ENCODE data around the gene RPL10.

The RPL10 gene

DNA sequence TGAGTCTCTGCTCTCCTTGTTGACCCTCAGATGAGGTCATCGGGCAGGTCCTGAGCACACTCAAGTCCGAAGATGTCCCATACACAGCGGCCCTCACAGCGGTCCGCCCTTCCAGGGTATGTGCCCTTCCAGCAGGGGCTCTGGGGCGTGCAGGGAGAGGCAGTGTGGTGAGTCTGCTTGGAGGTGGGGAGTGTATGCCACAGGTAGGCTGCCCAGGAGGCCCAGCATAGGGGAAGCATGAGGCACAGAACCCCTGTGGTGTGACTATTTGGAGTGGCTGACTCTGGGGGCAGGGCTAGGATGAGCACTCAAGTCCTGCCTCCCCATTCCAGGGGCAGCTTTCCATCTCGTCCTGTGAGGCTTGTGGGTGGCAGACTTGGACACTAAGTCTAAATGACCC lies 35.4 kb downstream of the RPL10 start:
- no peak for DNase-seq

DNA sequence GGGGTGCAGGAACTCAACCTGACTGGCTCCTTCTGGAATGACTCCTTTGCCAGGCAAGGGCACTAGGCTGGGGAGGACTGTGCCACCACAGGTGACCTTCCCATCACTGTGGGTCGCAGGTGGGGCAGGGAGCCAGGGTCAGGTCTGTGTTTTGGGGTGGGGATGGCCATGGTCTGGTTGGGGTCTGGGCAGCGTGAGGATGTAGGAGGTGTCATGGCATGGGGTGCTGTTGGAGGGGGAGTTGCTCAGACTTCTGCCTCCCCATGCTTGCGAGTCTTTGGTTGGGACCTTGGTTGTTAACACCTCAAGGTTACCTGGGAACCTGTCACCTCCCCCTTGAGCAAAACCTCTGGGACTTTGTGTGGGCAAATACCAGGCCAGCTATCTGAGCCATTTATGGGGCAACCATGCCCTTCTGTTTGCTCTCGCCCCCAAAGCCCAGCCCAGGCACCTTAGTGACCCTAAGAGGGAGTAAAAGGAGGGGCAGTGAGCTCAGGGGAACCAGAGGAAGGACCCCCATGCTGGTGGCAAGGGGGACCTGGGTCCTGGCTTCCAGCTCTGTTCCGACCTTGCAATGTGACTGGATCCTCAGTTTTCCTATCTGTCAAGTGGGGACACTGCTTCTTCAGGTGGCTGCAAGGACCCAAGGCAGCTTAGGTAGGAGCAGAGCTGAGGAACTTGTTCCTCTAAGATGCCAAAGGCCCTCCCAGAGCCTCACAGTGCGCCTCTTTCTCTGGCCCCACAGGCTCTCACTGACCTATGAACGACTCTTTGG lies 36.4 kb downstream of the RPL10 start:
- DNase-seq: no peak

DNA sequence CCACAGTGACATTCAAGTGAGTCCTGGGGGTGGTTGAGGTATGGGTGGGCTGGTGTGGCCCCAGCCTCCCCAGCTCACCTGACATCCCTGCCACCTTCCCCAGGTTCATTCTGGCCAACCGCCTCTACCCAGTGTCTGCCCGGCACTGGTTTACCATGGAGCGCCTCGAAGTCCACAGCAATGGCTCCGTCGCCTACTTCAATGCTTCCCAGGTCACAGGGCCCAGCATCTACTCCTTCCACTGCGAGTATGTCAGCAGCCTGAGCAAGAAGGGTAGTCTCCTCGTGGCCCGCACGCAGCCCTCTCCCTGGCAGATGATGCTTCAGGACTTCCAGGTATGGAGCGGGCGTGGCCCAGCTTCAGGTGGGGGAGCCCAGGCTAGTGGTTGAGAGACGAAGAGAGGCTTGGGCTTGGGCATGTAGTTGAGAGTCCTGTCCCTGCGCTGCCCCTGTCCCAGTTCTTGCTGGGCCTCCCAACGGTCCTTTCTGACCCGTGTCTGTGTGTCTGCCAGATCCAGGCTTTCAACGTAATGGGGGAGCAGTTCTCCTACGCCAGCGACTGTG lies 37.1 kb downstream of the RPL10 start:
- no peak for DNase-seq

DNA sequence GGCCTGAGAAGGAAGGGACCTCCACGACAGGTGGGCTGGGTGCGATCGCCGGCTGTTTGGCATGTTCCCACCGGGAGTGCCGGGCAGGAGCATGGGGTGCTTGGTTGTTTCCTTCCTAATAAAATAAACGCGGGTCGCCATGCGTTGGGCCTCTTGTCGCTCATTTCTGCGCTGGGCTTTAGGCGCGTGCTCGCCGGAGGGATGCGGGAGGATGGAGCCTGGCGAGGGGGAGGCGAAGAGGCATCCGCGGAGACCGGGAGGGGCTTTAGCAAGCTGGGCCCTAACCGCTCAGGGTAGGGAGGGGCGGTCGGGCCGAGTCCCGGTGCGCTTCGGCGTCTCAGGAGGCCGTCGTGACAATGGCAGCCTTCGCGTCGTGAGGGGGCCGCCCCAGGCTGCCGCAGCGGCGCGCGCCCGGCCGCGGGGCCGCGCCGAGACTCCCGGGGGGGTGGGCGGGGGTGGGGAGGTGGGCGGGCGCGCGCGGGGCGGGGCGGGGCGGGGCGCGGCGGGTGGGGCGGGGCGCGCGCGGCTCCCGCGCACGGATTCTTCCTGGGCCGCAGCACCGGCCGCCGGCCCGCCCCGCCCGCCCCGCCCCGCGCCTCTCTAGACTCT lies 38.3 kb downstream of the RPL10 start:
- DNase-seq: no peak

DNA sequence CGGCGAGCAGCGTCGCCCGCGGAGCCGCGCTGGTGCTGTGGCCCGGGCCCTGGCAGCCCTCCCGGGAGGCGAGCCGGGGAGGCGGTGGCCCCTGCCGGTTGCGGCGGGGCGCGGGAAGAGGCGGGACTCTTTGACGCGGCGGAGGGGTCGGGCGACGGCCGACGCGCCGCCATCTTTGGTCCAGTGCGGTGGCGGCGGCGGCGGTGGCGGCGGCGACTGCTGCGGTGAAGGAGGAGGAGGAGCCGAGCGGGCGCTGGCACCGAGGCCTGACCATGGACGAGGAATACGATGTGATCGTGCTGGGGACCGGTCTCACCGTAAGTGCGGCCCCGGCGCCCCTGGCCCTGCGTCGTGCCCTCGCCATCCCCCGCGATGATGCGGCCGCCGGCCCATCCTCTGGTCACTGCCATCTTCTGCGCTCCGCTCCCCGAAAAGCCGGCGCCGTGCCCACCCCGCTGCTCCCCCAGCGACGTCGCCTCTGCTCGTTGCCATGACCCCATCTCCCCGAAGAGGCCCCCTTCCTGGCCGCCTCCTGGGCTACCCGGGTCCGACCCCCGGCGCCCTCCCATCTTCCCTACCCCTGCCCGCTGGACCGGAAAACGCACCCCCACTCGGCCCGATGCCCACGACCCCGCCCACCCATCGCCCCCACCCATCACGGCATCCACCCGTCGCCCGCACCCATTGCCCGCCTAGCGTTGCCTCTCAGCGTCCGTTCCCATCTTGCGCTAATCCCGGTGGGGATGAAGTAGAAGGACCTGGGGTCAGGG lies 39.0 kb downstream of the RPL10 start, which contains the start of gene GDI1:
GDI1 (plus strand) TSS at position 172 of the 770 bp plus-strand sequence; CDS start at position 273, 101 bp downstream.
- DNase-seq: peak in 1 of 2 experiments; percentile 16

DNA sequence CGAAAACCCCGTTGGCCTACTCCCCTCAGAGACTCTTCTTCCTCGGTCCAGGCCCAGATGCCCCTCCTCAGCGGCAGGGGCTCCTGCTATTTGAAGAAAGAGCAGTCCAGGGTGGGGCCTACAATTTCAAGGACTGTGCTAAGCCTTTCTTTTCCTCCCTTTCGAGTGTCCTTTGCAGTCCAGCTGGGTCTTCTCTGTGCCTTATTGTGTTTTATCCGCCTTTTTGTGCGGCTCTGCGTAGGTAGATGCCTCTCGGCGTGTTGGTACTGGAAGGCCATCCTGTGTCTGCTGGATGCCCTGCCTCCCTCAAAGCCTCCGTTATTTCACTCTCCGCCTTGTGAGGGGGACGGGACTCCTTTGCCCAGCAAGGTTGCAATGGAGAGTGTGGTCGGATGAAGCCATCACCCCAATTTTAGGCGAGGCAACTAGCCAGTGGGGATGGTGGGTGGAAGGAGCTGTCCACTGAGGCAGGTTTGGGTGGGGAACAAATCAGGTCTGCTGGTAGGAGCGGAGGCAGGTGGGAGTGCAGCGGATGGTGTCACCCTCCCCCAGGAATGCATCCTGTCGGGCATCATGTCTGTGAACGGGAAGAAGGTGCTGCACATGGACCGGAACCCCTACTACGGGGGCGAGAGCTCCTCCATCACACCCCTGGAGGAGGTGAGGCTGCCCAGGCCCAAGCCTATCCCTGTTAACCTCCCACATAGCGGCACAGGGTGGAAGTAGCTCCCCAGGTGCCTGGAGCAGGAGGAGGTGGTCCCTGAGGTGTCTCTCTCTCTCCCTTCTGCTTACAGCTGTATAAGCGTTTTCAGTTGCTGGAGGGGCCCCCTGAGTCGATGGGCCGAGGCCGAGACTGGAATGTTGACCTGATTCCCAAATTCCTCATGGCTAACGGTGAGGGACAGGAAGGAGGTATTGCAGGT lies 40.1 kb downstream of the RPL10 start:
- DNase-seq: no peak

DNA sequence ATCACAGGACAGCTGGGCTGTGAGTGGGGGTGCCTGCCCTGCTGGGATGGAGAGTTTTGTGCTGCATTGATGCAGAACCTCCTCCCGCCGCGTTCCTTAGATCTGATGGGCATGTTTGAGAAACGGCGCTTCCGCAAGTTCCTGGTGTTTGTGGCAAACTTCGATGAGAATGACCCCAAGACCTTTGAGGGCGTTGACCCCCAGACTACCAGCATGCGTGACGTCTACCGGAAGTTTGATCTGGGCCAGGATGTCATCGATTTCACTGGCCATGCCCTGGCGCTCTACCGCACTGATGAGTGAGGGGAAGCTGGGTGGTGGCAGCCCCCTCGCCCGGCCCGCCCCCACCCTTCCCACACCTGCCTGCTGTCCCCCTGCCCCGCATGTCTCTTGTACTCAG lies 41.7 kb downstream of the RPL10 start:
- no peak for DNase-seq

DNA sequence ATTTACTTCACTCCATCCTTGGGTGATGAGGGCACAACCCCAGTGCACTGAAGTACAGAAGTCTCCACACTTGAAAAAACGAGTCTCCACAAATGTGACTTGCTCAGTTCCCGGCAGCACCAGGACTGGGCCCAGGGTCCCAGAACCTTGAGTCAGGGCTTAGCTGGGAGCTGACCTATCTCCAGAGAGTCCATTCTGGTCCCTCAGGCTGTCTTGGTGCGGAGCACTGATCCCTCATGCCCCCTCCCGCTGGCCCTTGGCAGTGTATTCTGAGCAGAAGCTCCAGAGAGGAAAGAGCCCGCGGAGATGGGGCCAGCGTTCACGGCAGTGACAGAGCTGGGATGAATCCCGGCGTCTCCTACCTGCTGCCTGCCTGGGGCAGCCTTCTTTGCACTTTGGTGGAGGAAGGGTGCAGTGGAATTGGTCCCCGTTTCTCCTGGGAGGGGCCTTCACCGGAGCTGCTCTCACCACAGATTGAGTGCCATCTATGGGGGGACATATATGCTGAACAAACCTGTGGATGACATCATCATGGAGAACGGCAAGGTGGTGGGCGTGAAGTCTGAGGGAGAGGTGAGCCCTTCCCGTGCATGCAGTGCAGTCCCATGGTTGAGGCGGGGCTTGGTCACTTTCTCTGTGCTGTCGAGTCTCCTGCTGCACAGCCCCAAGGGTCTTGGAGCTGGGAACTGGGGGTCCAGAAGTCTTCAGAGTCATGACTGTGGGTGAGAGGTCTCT lies 42.6 kb downstream of the RPL10 start:
- DNase-seq: no peak

DNA sequence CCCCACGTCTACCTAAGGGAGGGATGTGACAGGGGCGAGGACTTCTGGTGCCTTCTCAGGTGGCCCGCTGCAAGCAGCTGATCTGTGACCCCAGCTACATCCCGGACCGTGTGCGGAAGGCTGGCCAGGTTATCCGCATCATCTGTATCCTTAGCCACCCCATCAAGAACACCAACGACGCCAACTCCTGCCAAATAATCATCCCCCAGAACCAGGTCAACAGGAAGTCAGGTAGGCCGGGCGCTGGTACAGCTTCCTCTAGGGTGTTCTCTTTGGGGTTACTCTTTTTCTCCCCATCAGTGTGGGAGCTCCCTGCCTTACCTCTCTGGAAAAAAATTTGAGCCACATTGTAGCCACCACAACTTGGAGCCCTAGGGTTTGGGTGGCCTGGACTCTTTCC lies 43.4 kb downstream of the RPL10 start:
- no peak for DNase-seq

DNA sequence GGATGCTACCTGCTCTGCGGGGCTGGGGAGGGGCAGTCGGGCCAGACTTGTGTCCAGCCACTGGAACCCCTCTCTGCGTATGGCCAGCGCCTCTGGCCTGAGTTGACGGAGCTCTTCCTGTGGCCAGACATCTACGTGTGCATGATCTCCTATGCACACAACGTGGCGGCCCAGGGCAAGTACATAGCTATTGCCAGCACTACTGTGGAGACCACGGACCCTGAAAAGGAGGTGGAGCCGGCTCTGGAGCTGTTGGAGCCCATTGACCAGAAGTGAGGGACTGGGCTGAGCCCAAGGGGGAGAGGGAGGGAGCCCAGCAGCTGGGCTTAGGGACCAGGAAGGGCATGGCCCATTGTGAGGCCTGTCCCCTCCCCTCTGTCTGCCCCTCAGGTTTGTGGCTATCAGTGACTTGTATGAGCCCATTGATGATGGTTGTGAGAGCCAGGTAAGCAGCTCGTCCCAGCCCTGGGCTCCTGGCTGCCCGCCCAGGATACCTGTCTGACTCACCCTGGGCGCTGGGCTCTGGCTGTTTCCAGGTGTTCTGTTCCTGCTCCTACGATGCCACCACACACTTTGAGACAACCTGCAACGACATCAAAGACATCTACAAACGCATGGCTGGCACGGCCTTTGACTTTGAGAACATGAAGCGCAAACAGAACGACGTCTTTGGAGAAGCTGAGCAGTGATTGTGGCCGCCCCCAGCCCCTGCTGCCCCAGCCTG lies 44.0 kb downstream of the RPL10 start:
- DNase-seq: no peak

DNA sequence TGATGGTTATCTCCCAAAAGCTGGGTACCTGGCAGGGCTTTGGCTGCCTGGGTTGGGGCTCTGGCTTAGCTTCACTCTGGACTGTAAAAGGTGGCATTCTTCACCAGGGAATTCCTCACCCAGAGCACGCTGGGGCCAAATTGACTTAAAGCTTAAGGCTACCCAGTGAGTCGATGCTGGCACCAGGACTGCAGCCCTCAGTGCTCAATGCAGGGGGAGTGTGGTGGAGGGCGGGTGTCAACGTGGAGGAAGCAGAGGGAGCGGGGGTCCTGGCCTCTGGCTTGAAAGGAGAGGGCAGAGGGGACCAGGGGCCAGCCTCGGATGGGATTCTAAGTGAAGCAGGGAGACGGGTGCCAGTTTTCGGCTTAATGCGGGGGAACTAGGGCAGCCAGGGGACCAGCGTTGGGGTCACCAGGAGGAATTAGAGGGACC lies 45.3 kb downstream of the RPL10 start:
- peak in 1 of 2 experiments; percentile 30 for DNase-seq

DNA sequence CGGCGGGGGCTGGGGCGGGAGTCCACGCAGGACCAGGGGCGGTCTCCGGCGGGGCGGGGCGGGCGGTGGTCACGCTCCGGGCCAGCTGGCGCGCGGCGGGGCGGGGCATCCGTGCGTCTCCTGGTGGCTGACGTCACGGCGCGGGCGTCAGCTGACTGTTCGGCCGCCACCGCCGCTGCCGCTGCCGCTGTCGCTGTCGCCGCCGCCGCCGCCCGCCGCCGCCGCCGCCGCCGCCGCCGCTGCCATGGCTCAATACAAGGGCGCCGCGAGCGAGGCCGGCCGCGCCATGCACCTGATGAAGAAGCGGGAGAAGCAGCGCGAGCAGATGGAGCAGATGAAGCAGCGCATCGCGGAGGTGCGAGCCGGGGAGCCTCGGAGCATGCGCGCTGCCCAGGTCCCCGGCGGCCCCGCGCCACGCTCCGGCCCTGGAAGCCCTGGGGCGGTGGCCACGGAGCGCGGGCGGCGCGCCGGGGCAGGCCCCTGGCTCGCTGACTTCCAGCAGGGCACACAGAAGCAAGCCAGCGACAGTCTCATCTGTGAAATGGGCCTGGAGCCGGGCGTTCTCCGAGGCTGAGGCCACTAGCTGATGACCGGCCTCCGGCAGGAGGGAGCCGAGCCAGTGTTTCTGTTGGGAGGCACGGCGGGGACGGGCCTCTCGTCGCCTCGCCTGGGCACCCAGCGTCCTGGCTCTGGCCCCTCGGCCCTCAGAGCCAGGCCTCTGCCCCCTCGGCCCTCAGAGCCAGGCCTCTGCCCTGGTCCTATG lies 46.0 kb downstream of the RPL10 start, which contains the start of gene FAM50A:
FAM50A (plus strand) TSS at position 150 of the 763 bp plus-strand sequence; CDS start at position 245, 95 bp downstream.
- DNase-seq: peak in 1 of 2 experiments; percentile 54

DNA sequence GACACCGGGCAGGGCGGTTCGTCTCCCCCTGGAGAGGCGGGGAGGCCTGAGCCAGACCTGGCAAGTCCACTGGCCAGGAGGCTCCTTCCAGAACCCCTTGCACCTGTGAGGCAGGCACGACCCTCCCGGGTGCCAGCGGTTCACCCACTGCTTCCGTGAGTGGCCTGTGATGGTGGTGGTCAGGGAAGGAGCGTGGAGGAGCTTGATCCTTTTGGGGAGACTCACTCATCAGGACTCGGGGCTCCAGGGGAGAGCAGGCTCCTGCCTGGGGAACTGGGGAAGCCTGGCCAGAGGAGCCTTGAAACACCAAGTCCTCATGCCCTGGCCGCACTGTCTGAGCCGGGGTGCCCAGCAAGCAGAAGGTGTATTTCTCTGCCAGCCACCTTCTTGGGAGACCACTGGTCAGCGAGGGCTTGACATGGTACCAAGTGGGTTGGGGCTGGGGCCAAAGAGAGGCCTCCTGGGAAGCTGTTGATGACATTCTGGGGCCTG lies 46.6 kb downstream of the RPL10 start:
- no peak for DNase-seq

DNA sequence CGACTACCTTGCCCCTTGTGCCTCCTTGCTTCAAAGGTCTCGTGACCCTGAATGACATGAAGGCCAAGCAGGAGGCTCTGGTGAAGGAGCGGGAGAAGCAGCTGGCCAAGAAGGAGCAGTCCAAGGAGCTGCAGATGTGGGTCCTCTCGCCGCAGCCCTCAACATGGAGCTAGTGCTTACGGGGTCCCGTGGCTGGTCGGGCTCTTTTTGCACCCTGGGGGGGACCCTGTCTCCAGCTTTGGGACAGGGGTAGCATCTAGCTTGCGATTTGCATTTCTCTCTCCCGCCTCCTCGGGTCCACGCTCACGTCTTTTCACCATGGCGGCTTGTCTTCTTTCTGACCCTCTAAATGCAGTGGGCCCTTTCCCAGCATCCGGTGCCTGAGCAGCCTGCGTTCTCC lies 47.6 kb downstream of the RPL10 start:
- DNase-seq: no peak

DNA sequence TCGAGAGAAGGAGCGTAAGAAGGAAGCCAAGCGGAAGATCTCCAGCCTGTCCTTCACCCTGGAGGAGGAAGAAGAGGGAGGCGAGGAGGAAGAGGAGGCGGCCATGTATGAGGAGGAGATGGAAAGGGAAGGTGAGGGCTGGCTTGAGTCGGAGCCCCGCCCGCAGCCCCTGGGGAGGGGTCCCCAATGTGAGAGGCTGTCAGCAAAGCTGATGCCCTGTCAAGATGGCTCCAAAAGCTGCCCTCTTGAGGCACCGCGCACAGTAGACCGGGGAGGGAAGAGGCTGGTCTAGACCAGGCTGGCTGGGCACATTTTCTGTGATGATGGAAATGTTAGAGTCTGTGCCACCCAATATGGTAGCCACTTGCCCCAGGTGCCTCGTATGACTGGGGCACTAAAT lies 48.3 kb downstream of the RPL10 start:
- no peak for DNase-seq

DNA sequence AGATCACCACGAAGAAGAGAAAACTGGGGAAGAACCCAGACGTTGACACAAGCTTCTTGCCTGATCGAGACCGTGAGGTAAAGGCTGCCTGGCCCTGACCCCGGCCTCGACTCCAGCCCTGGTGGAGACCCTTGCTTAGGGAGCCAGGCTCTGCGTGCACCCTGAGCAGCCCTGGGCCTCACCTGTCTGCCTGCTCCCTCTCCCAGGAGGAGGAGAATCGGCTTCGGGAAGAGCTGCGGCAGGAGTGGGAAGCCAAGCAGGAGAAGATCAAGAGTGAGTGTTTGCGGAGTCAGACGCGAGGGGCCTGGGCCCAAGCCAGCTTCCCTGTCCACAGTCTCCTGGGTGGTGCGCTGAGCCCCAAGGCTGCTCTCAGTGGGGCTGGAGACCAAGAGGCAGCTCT lies 50.3 kb downstream of the RPL10 start:
- DNase-seq: no peak

DNA sequence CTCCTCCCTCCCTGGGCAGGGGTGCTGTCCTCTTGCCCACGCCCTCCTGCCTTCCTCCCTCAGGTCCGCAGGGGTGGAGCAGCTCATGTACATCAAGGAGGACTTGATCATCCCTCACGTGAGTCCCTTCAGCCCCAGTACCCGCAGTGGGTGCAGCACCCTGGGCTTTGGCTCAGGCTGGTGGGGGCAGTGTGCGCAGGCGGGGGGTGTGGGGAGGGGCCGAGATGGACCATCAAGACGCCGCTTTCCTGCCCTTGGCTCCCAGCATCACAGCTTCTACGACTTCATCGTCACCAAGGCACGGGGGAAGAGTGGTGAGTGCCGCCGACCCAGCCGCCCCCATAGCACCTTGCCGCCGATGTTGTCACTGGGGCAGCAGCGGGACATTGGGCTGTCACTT lies 51.4 kb downstream of the RPL10 start:
- DNase-seq: no peak

DNA sequence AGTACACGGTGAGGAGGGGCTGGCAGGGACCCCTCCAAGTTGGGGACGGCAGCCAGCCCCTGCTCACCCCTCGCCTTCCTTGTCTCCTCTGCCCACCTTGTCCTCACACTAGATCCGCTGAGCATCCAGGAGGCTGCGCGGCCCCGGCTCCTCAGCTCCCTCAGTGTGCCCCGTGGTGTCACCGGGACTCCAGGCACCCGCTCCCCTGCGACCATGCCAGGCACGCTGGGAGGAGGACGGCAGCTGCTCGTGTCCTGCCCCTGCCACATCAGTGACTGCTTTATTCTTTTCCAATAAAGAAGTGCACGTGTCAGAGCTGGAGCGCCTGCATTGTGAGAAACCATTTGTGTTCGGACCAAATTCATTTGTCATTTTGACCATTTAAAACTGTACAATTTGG lies 52.1 kb downstream of the RPL10 start:
- no peak for DNase-seq
